GM18507 (cell line): ENCODE results near the gene S100A6.
"Not testable (repeated sequence)": the region's sequence is repeated elsewhere in the genome, so short reads cannot be mapped to it uniquely, and the experiment has no call there.

Source experiments
- DNase-seq: peaks from one replicate; pipeline ENCODE4 v3.0.0; 2011; ENCODE audit warnings: low read depth; ENCODE audit not compliant: insufficient read length; ENCODE audit errors: extremely low spot score
- FAIRE-seq: peaks from 2 replicates; lab custom pipeline; 2011; peaks lifted over from hg19 to GRCh38; lab: Jason Lieb, UNC

S100A6 gene

GRCh38 chr1:153535242-153536011 is at the start of gene S100A6:
Gene S100A6 (minus strand): TSS chr1:153535991. CDS start chr1:153535339, 652 bp downstream.
- DNase-seq (no peak), FAIRE-seq (no peak)

GRCh38 chr1:153585006-153585405 is 49.2 kb upstream of the S100A6 start:
- FAIRE-seq (no peak), DNase-seq (no peak)

GRCh38 chr1:153583976-153584375 is 48.2 kb upstream of the S100A6 start:
- FAIRE-seq = no peak
- DNase-seq = no peak

GRCh38 chr1:153583514-153583913 is 47.7 kb upstream of the S100A6 start:
- not testable (repeated sequence) for FAIRE-seq, DNase-seq

GRCh38 chr1:153582836-153583235 is 47.0 kb upstream of the S100A6 start:
- not testable (repeated sequence) for FAIRE-seq, DNase-seq

- FAIRE-seq = no peak
- no peak for DNase-seq
Observed at GRCh38 chr1:153578936-153579335, 43.1 kb upstream of the S100A6 start.

- no peak for FAIRE-seq
- no peak for DNase-seq
Observed at GRCh38 chr1:153578490-153578889, 42.7 kb upstream of the S100A6 start.

- DNase-seq (no peak), FAIRE-seq (no peak)
Observed at GRCh38 chr1:153577624-153578051, 41.8 kb upstream of the S100A6 start.

GRCh38 chr1:153577138-153577537 is 41.3 kb upstream of the S100A6 start:
- FAIRE-seq = no peak
- DNase-seq = no peak

GRCh38 chr1:153575497-153575896 is 39.7 kb upstream of the S100A6 start:
- not testable (repeated sequence) for DNase-seq, FAIRE-seq

- FAIRE-seq = not testable (repeated sequence)
Observed at GRCh38 chr1:153575081-153575491, 39.3 kb upstream of the S100A6 start.

GRCh38 chr1:153573351-153573750 is 37.6 kb upstream of the S100A6 start:
- DNase-seq = no peak
- no peak for FAIRE-seq

More at GRCh38 chr1:153575081-153575491, 39.3 kb upstream of the S100A6 start:
- not testable (repeated sequence) for DNase-seq

- DNase-seq (no peak), FAIRE-seq (peak; percentile 29)
Observed at GRCh38 chr1:153572569-153573015, 36.8 kb upstream of the S100A6 start.

GRCh38 chr1:153571706-153572105 is 35.9 kb upstream of the S100A6 start:
- DNase-seq = no peak
- FAIRE-seq = no peak

GRCh38 chr1:153570874-153571273 is 35.1 kb upstream of the S100A6 start:
- DNase-seq (no peak), FAIRE-seq (no peak)

- no peak for DNase-seq
- FAIRE-seq = no peak
Observed at GRCh38 chr1:153569465-153569864, 33.7 kb upstream of the S100A6 start.

GRCh38 chr1:153568367-153569099 is 32.7 kb upstream of the S100A6 start:
- FAIRE-seq = peak; percentile 67
- peak; percentile 74 for DNase-seq

- no peak for FAIRE-seq
- no peak for DNase-seq
Observed at GRCh38 chr1:153567621-153568366, 32.0 kb upstream of the S100A6 start.

GRCh38 chr1:153566414-153567371 is 30.9 kb upstream of the S100A6 start:
- FAIRE-seq (no peak), DNase-seq (no peak)
